Measurements from ENCODE around the gene DUSP16. TPM values are rescaled to one million over a fixed set of nuclear protein-coding genes. Genes with fewer than 3 reads are reported as not detected.

DUSP16 gene
- total and polyA plus RNA-seq, 2 experiments from 2014 or later, result 11.7 to 59.4 TPM

DNA sequence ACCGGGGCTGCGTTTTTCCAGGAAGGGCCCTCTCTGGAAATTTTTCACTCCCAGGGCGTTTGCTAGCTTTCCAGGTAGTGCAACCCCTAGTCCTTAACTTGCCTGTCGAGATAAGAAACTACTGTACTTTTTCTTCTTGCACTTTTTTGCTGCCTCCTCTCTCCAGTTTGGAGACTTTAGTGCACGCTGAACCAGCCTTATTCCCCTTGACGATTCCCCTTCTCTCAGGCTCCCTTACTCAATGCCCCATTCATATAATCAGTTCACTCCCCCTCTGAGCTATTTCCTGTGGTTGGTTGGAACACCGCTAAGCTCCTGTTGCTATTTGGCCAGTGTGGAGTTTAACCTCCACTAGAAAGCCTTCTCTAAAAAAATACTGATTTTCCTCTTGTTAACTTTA is 49.7 kb upstream of the DUSP16 start (continued):
- TF ChIP-seq, protein P1, sequence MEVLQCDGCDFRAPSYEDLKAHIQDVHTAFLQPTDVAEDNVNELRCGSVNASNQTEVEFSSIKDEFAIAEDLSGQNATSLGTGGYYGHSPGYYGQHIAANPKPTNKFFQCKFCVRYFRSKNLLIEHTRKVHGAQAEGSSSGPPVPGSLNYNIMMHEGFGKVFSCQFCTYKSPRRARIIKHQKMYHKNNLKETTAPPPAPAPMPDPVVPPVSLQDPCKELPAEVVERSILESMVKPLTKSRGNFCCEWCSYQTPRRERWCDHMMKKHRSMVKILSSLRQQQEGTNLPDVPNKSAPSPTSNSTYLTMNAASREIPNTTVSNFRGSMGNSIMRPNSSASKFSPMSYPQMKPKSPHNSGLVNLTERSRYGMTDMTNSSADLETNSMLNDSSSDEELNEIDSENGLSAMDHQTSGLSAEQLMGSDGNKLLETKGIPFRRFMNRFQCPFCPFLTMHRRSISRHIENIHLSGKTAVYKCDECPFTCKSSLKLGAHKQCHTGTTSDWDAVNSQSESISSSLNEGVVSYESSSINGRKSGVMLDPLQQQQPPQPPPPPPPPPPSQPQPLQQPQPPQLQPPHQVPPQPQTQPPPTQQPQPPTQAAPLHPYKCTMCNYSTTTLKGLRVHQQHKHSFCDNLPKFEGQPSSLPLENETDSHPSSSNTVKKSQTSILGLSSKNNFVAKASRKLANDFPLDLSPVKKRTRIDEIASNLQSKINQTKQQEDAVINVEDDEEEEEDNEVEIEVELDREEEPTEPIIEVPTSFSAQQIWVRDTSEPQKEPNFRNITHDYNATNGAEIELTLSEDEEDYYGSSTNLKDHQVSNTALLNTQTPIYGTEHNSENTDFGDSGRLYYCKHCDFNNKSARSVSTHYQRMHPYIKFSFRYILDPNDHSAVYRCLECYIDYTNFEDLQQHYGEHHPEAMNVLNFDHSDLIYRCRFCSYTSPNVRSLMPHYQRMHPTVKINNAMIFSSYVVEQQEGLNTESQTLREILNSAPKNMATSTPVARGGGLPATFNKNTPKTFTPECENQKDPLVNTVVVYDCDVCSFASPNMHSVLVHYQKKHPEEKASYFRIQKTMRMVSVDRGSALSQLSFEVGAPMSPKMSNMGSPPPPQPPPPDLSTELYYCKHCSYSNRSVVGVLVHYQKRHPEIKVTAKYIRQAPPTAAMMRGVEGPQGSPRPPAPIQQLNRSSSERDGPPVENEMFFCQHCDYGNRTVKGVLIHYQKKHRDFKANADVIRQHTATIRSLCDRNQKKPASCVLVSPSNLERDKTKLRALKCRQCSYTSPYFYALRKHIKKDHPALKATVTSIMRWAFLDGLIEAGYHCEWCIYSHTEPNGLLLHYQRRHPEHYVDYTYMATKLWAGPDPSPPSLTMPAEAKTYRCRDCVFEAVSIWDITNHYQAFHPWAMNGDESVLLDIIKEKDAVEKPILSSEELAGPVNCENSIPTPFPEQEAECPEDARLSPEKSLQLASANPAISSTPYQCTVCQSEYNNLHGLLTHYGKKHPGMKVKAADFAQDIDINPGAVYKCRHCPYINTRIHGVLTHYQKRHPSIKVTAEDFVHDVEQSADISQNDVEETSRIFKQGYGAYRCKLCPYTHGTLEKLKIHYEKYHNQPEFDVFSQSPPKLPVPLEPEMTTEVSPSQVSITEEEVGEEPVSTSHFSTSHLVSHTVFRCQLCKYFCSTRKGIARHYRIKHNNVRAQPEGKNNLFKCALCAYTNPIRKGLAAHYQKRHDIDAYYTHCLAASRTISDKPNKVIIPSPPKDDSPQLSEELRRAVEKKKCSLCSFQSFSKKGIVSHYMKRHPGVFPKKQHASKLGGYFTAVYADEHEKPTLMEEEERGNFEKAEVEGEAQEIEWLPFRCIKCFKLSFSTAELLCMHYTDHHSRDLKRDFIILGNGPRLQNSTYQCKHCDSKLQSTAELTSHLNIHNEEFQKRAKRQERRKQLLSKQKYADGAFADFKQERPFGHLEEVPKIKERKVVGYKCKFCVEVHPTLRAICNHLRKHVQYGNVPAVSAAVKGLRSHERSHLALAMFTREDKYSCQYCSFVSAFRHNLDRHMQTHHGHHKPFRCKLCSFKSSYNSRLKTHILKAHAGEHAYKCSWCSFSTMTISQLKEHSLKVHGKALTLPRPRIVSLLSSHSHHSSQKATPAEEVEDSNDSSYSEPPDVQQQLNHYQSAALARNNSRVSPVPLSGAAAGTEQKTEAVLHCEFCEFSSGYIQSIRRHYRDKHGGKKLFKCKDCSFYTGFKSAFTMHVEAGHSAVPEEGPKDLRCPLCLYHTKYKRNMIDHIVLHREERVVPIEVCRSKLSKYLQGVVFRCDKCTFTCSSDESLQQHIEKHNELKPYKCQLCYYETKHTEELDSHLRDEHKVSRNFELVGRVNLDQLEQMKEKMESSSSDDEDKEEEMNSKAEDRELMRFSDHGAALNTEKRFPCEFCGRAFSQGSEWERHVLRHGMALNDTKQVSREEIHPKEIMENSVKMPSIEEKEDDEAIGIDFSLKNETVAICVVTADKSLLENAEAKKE (CRISPR knock-in tag; IDR thresholded peaks at IDR 0.05), result no peak
- TF ChIP-seq NANOG (IDR thresholded peaks at IDR 0.05; ENCODE audit: borderline replicate concordance) (no peak), EZH2phosphoT487 (IDR thresholded peaks at IDR 0.05; ENCODE audit: unreplicated experiment) (no peak)
- TF ChIP-seq, protein P2, sequence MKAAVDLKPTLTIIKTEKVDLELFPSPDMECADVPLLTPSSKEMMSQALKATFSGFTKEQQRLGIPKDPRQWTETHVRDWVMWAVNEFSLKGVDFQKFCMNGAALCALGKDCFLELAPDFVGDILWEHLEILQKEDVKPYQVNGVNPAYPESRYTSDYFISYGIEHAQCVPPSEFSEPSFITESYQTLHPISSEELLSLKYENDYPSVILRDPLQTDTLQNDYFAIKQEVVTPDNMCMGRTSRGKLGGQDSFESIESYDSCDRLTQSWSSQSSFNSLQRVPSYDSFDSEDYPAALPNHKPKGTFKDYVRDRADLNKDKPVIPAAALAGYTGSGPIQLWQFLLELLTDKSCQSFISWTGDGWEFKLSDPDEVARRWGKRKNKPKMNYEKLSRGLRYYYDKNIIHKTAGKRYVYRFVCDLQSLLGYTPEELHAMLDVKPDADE (IDR thresholded peaks at IDR 0.05), result no peak

DNA sequence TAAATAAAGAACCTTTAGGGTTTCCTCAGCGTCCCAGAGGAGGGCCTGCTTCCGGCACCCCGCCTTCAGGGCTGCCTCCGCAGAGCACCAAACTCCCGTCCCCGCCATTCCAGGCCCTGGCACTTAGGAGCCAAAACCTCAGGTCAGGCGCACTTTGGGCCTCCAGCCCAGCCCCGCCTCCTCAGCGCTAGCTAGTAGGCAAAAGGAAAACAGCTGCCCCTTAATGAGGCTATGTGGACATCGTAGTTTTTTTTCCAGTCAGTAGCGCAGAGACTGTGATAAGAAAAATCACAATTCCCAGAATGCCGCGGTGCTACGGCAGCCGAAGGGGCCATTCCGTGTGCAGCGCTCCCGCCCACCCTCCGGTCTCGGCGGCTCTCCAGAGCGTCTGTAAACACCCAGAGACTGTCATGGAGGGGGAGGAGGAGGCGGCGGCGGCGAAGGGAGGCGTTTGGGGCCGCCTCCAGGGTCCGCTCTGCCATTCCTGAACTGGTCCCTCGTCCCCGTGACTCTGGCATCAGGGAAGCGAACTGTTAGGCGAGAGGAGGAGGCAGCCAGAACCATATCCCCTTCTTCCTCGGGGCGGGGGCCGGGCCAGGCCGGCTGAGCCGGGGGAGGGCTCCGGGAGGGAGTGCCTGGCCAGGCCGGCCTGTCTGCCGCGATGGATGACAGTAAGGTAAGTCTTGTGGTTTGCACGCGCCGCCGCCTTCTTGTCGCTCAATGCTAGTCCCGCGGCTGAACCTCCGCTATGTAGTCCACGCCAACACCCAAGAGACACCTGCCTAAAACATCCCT is 49.0 kb upstream of the DUSP16 start, which contains the start of gene CREBL2:
Gene CREBL2 (plus strand): TSS at position 365 of the 795 bp plus-strand sequence. CDS start 297 bp downstream, at position 662.
- peak within 1 kb of the TSS; percentile 72 for H3K27ac Mint-ChIP-seq
- peak within 1 kb of the TSS; percentile 91 for H3K4me2 ChIP-seq
- peaks cover 19% of the 10 kb centered on the region for H3K4me1 Mint-ChIP-seq
- peak within 1 kb of the TSS; percentile 98 for H3K4me3 Mint-ChIP-seq
- ATAC-seq (peak; percentile 93), DNase-seq (ENCODE audit: low spot score) (peak; percentile 95)
- peak within 1 kb of the TSS; percentile 90 for H2AFZ ChIP-seq
- peaks cover 15% of the 10 kb centered on the region for H3K79me2 ChIP-seq (replicated peaks; ENCODE audit: insufficient read depth)
- H4K20me1 ChIP-seq (replicated peaks; ENCODE audit: insufficient read depth), result no peaks in the 10 kb centered on the region
- peaks cover 16% of the 10 kb centered on the region for H3K27me3 Mint-ChIP-seq (ENCODE audit: insufficient read depth, low read depth, poor library complexity)
- H3K27me3 ChIP-seq (ENCODE audit: insufficient read depth), result no peaks in the 10 kb centered on the region
- H3F3A ChIP-seq (replicated peaks; ENCODE audit: low read depth), result peaks cover 5% of the 10 kb centered on the region; the same call in 1 of the 2 replicates
- no peaks in the 10 kb centered on the region for H3K9me3 Mint-ChIP-seq
- H3K4me1 ChIP-seq (ENCODE audit: insufficient read depth), result peaks cover 24% of the 10 kb centered on the region
- H3K36me3 ChIP-seq (ENCODE audit: insufficient read depth), result no peaks in the 10 kb centered on the region
- peak; percentile 57 for TF ChIP-seq CREB1 (CRISPR knock-in tag; IDR thresholded peaks at IDR 0.05; ENCODE audit: low read depth)
- TF ChIP-seq ZNF114 (CRISPR knock-in tag; IDR thresholded peaks at IDR 0.05), result no peak
- TF ChIP-seq, protein P2 (IDR thresholded peaks at IDR 0.05), result peak; percentile 92
- peak; percentile 59 for TF ChIP-seq POLR2AphosphoS5 (IDR thresholded peaks at IDR 0.05; ENCODE audit: low read depth)
- peak within 1 kb of the TSS; percentile 70 for H3K4me3 ChIP-seq
- H3K27ac ChIP-seq (ENCODE audit: low read depth), result peak within 1 kb of the TSS; percentile 91
- no peaks in the 10 kb centered on the region for H3K9me2 ChIP-seq (ENCODE audit: insufficient read depth)
- H3K36me3 Mint-ChIP-seq (ENCODE audit: low read depth), result peaks cover 7% of the 10 kb centered on the region

All from GM23338 (cell line).